Ishikawa (cell line): ENCODE results near the gene KCNE2.

Experiments used
- CEBPB ChIP-seq: IDR thresholded peaks from 2 replicates; pipeline ENCODE4 v1.6.1; 2012
- EGR1 ChIP-seq: IDR thresholded peaks from 2 replicates; pipeline ENCODE4 v1.6.1; 2012
- EP300 ChIP-seq: IDR thresholded peaks from 2 replicates; pipeline ENCODE4 v1.6.1; 2012; ENCODE audit warnings: borderline replicate concordance
- MAX ChIP-seq: IDR thresholded peaks from 2 replicates; pipeline ENCODE4 v1.6.1; 2012
- RAD21 ChIP-seq: IDR thresholded peaks from 2 replicates; pipeline ENCODE4 v1.6.1; 2012; ENCODE audit warnings: low read depth
- REST ChIP-seq: IDR thresholded peaks from 2 replicates; pipeline ENCODE4 v1.6.1; 2012; ENCODE audit warnings: low read depth, mild to moderate bottlenecking
- TAF1 ChIP-seq: IDR thresholded peaks from 2 replicates; pipeline ENCODE4 v1.6.1; 2012; ENCODE audit warnings: low read depth, mild to moderate bottlenecking
- TEAD4 ChIP-seq: IDR thresholded peaks from 2 replicates; pipeline ENCODE4 v1.6.1; 2012
- YY1 ChIP-seq: IDR thresholded peaks from 2 replicates; pipeline ENCODE4 v1.6.1; 2012; ENCODE audit warnings: low read depth
- ZBTB7A ChIP-seq: IDR thresholded peaks from 2 replicates; pipeline ENCODE4 v1.6.1; 2012; ENCODE audit warnings: low read depth

- TF ChIP-seq EGR1 (no peak), EP300 (no peak), TAF1 (no peak), ZBTB7A (no peak), YY1 (no peak), RAD21 (no peak), TEAD4 (no peak), CEBPB (no peak), REST (no peak), MAX (no peak)
These were observed 19.2 kb upstream of the KCNE2 start for GRCh38 chr21:34344584-34344983.
